GM23338 (cell line): Measurements from ENCODE around the gene ERN1. TPM values are rescaled to one million over a fixed set of nuclear protein-coding genes. Genes with fewer than 3 reads are reported as not detected.

Experiments used
- ATAC-seq: fragments of 200-7000 bp; cut with Tn5 transposase; 3 replicates; pipeline ENCODE4 v1.9.1; 2020
- DNase-seq: peaks from one replicate; pipeline ENCODE4 v3.0.0-alpha.2; 2015; ENCODE audit warnings: low spot score
- H2AFZ ChIP-seq: fragments of 200-600 bp; sonication (generic); 2 replicates; pipeline ENCODE4 v1.8.0; 2016; ENCODE audit warnings: antibody characterized with exemption, mild to moderate bottlenecking, moderate library complexity
- H3F3A ChIP-seq: fragments of 200-600 bp; sonication (generic); replicated peaks from 2 replicates; pipeline ENCODE4 v1.8.0; 2017; ENCODE audit warnings: antibody characterized with exemption, mixed run types, low read depth
- H3K27ac ChIP-seq: fragments of 200-600 bp; sonication (generic); 2 replicates; pipeline ENCODE4 v1.6.1; 2016; ENCODE audit warnings: low read depth
- H3K27me3 ChIP-seq: fragments of 200-600 bp; sonication (generic); 2 replicates; pipeline ENCODE4 v1.8.0; 2016; ENCODE audit warnings: mild to moderate bottlenecking, mixed run types, moderate library complexity; ENCODE audit not compliant: insufficient read depth
- H3K36me3 ChIP-seq: fragments of 200-600 bp; sonication (generic); 2 replicates; pipeline ENCODE4 v1.8.0; 2016; ENCODE audit warnings: mild to moderate bottlenecking; ENCODE audit not compliant: insufficient read depth
- H3K4me1 ChIP-seq: fragments of 200-600 bp; sonication (generic); 2 replicates; pipeline ENCODE4 v1.8.0; 2016; ENCODE audit warnings: mild to moderate bottlenecking, moderate library complexity; ENCODE audit not compliant: insufficient read depth
- H3K4me2 ChIP-seq: fragments of 200-600 bp; sonication (generic); 2 replicates; pipeline ENCODE4 v1.7.1; 2017; ENCODE audit warnings: mixed run types
- H3K4me3 ChIP-seq: fragments of 200-600 bp; sonication (generic); 2 replicates; pipeline ENCODE4 v1.6.1; 2016; ENCODE audit warnings: mixed run types
- H3K79me2 ChIP-seq: fragments of 200-600 bp; sonication (generic); replicated peaks from 2 replicates; pipeline ENCODE4 v1.8.0; 2017; ENCODE audit warnings: mild to moderate bottlenecking; ENCODE audit not compliant: insufficient read depth
- H3K9me2 ChIP-seq: fragments of 200-600 bp; sonication (generic); 2 replicates; pipeline ENCODE4 v1.8.0; 2017; ENCODE audit not compliant: insufficient read depth
- H4K20me1 ChIP-seq: fragments of 200-600 bp; sonication (generic); replicated peaks from 2 replicates; pipeline ENCODE4 v1.8.0; 2017; ENCODE audit warnings: mild to moderate bottlenecking; ENCODE audit not compliant: insufficient read depth
- H3K27ac Mint-ChIP-seq: 2 replicates; pipeline ENCODE4 v1.8.0; 2020; ENCODE audit warnings: inconsistent platforms, mild to moderate bottlenecking, moderate library complexity, mixed read lengths
- H3K27me3 Mint-ChIP-seq: 3 replicates; pipeline ENCODE4 v1.8.0; 2022; ENCODE audit warnings: low read depth, mild to moderate bottlenecking, moderate library complexity, mixed read lengths, inconsistent platforms; ENCODE audit not compliant: insufficient read depth, poor library complexity
- H3K36me3 Mint-ChIP-seq: 3 replicates; pipeline ENCODE4 v1.8.0; 2021; ENCODE audit warnings: low read depth, mild to moderate bottlenecking, inconsistent platforms, moderate library complexity, mixed read lengths
- H3K4me1 Mint-ChIP-seq: 3 replicates; pipeline ENCODE4 v1.8.0; 2020; ENCODE audit warnings: mild to moderate bottlenecking, inconsistent platforms, mixed read lengths
- H3K4me3 Mint-ChIP-seq: 3 replicates; pipeline ENCODE4 v1.8.0; 2021; ENCODE audit warnings: moderate library complexity, mild to moderate bottlenecking, inconsistent platforms, mixed read lengths
- H3K9me3 Mint-ChIP-seq: 3 replicates; pipeline ENCODE4 v1.8.0; 2020; ENCODE audit warnings: moderate library complexity, mild to moderate bottlenecking, inconsistent platforms, mixed read lengths
- CREB1 ChIP-seq: fragments of 250-450 bp; sonication (Bioruptor Pico); IDR thresholded peaks from 2 replicates; pipeline ENCODE4 v1.5.0; 2020; ENCODE audit warnings: low read depth, mild to moderate bottlenecking, moderate library complexity
- EZH2phosphoT487 ChIP-seq: fragments of 200-600 bp; sonication (generic); IDR thresholded peaks from one replicate; pipeline ENCODE4 v1.8.1; 2018; ENCODE audit warnings: antibody characterized with exemption; ENCODE audit not compliant: unreplicated experiment
- NANOG ChIP-seq: IDR thresholded peaks from 2 replicates; pipeline ENCODE4 v1.6.1; 2016; ENCODE audit warnings: antibody characterized with exemption, borderline replicate concordance
- POLR2AphosphoS5 ChIP-seq: IDR thresholded peaks from 2 replicates; pipeline ENCODE4 v1.6.1; 2016; ENCODE audit warnings: antibody characterized with exemption, low read depth
- STAT1 ChIP-seq: IDR thresholded peaks from one replicate; pipeline ENCODE4 v1.6.1; 2016; ENCODE audit warnings: antibody characterized with exemption; ENCODE audit not compliant: unreplicated experiment
- polyA plus RNA-seq: library from polyadenylated mRNA; unstranded; fragments of >200 nt; fragmentation: Nextera tagmentation; extraction: Ambion mirVana; gene quantifications from 2 replicates; pipeline ENCODE4 v1.2.1, GENCODE V29; 2016
- total RNA-seq: library from RNA; depleted of rRNA; stranded (reverse); fragments of >200 nt; shearing (Covaris generic); gene quantifications from 2 replicates; pipeline ENCODE4 v1.2.3, GENCODE V29; 2014
- TF ChIP-seq, protein P1 (sequence below): IDR thresholded peaks from 2 replicates; pipeline ENCODE4 v1.6.1; 2016; ENCODE audit warnings: antibody characterized with exemption
- TF ChIP-seq, protein P2 (sequence below): IDR thresholded peaks from one replicate; pipeline ENCODE4 v1.6.1; 2018; ENCODE audit warnings: antibody characterized with exemption; ENCODE audit not compliant: unreplicated experiment
- TF ChIP-seq, protein P3 (sequence below): fragments of 250-450 bp; sonication (Bioruptor Pico); IDR thresholded peaks from 2 replicates; pipeline ENCODE4 v1.5.0; 2020; ENCODE audit warnings: mild to moderate bottlenecking, moderate library complexity

ERN1 gene
- total and polyA plus RNA-seq, 2 experiments from 2014 or later: 5.9 to 7.5 TPM

DNA sequence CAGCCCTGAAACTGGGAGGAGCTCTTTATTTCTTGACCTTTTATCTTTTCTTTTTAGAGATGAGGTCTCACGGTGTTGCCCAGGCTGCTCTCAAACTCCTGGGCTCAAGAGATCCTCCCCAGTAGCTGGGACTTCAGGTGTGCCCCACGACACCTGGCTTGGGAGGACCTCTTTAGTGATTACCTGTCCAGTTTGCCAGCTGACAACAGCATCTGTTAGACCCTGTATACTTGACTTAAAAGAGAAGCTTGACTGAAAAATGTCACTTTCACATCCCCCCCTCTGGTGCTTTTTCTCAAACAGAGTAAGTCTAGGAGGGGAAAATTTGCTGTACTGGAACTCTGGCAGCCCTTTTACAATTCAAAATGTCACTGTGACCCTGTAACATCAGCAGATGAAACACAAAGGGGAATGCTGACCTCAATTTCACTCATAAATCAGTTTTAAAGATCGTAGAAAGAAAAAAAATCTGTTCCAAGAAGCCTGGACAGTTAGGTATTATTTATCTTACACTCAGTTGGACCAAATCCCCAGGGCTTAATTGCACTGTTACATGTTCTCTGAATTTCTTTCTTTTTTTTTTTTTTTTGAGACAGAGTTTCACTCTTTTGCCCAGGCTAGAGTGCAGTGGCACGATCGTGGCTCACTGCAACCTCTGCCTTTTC, 1.8 kb upstream of the ERN1 start:
- peaks cover 4% of the 10 kb centered on the region; the same call in 1 of the 2 replicates for H3F3A ChIP-seq
- peaks cover 5% of the 10 kb centered on the region; the same call in 1 of the 2 replicates for H3K79me2 ChIP-seq
- H3K27ac ChIP-seq: no peak overlapping the region
- H3K4me1 ChIP-seq: peaks cover 16% of the 10 kb centered on the region
- H3K27ac Mint-ChIP-seq: no peak overlapping the region
- peaks cover 30% of the 10 kb centered on the region for H3K27me3 ChIP-seq
- no peaks in the 10 kb centered on the region for H3K9me3 Mint-ChIP-seq
- H2AFZ ChIP-seq: no peak overlapping the region
- TF ChIP-seq POLR2AphosphoS5: no peak
- TF ChIP-seq, protein P1, sequence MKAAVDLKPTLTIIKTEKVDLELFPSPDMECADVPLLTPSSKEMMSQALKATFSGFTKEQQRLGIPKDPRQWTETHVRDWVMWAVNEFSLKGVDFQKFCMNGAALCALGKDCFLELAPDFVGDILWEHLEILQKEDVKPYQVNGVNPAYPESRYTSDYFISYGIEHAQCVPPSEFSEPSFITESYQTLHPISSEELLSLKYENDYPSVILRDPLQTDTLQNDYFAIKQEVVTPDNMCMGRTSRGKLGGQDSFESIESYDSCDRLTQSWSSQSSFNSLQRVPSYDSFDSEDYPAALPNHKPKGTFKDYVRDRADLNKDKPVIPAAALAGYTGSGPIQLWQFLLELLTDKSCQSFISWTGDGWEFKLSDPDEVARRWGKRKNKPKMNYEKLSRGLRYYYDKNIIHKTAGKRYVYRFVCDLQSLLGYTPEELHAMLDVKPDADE: no peak
- TF ChIP-seq NANOG: no peak
- TF ChIP-seq STAT1: no peak
- TF ChIP-seq EZH2phosphoT487: no peak
- no peak overlapping the region for H3K4me3 Mint-ChIP-seq
- H3K36me3 ChIP-seq: no peaks in the 10 kb centered on the region
- H4K20me1 ChIP-seq: peaks cover 8% of the 10 kb centered on the region; the same call in 1 of the 2 replicates
- ATAC-seq (no peak), DNase-seq (no peak)
- peaks cover 9% of the 10 kb centered on the region for H3K4me1 Mint-ChIP-seq
- H3K27me3 Mint-ChIP-seq: peaks cover 18% of the 10 kb centered on the region
- no peak overlapping the region for H3K4me2 ChIP-seq
- no peak overlapping the region for H3K4me3 ChIP-seq
- no peaks in the 10 kb centered on the region for H3K9me2 ChIP-seq
- H3K36me3 Mint-ChIP-seq: peaks cover 2% of the 10 kb centered on the region; the same call in 1 of the 3 replicates

DNA sequence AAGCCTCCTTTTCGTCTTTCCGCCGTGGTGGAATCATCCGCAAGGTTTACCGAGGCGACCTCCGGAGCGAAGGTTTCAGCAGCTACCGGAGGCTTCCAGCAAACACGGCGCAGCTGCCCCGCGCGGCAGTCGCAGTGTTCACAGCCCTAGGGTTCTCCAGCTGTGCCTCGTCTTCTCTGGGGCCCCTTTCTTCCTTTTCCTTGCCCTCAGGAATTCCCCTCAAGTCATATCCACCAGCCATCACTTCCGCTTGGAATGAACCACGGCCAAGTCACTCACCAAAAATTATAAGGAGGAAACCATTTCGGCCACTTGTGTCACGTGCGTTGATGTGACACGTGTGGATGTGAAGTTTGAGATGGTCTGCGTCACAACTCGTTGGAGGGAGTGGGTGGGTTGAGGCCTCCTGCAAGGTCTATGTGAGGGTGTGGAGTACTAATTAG, 636 bp upstream of the ERN1 start:
- Mint-ChIP-seq H3K27ac (no peak overlapping the region), H3K9me3 (no peaks in the 10 kb centered on the region), H3K27me3 (peaks cover 18% of the 10 kb centered on the region), H3K4me3 (peak overlapping the region; percentile 74), H3K4me1 (peaks cover 9% of the 10 kb centered on the region), H3K36me3 (peaks cover 2% of the 10 kb centered on the region; the same call in 1 of the 3 replicates)
- H3F3A ChIP-seq: peaks cover 4% of the 10 kb centered on the region; the same call in 1 of the 2 replicates
- H3K27me3 ChIP-seq: peaks cover 30% of the 10 kb centered on the region
- H3K36me3 ChIP-seq: no peaks in the 10 kb centered on the region
- peak overlapping the region; percentile 91 for H3K4me2 ChIP-seq
- peak; percentile 47 for ATAC-seq
- peaks cover 8% of the 10 kb centered on the region; the same call in 1 of the 2 replicates for H4K20me1 ChIP-seq
- peak overlapping the region; percentile 84 for H3K4me3 ChIP-seq
- no peaks in the 10 kb centered on the region for H3K9me2 ChIP-seq
- H3K4me1 ChIP-seq: peaks cover 16% of the 10 kb centered on the region
- H3K27ac ChIP-seq: no peak overlapping the region
- DNase-seq: no peak
- H2AFZ ChIP-seq: peak overlapping the region; percentile 94
- peaks cover 8% of the 10 kb centered on the region; the same call in 1 of the 2 replicates for H3K79me2 ChIP-seq
- TF ChIP-seq, protein P1: no peak
- no peak for TF ChIP-seq EZH2phosphoT487
- TF ChIP-seq, protein P2, sequence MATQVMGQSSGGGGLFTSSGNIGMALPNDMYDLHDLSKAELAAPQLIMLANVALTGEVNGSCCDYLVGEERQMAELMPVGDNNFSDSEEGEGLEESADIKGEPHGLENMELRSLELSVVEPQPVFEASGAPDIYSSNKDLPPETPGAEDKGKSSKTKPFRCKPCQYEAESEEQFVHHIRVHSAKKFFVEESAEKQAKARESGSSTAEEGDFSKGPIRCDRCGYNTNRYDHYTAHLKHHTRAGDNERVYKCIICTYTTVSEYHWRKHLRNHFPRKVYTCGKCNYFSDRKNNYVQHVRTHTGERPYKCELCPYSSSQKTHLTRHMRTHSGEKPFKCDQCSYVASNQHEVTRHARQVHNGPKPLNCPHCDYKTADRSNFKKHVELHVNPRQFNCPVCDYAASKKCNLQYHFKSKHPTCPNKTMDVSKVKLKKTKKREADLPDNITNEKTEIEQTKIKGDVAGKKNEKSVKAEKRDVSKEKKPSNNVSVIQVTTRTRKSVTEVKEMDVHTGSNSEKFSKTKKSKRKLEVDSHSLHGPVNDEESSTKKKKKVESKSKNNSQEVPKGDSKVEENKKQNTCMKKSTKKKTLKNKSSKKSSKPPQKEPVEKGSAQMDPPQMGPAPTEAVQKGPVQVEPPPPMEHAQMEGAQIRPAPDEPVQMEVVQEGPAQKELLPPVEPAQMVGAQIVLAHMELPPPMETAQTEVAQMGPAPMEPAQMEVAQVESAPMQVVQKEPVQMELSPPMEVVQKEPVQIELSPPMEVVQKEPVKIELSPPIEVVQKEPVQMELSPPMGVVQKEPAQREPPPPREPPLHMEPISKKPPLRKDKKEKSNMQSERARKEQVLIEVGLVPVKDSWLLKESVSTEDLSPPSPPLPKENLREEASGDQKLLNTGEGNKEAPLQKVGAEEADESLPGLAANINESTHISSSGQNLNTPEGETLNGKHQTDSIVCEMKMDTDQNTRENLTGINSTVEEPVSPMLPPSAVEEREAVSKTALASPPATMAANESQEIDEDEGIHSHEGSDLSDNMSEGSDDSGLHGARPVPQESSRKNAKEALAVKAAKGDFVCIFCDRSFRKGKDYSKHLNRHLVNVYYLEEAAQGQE: no peak
- no peak for TF ChIP-seq CREB1
- no peak for TF ChIP-seq NANOG
- TF ChIP-seq, protein P3, sequence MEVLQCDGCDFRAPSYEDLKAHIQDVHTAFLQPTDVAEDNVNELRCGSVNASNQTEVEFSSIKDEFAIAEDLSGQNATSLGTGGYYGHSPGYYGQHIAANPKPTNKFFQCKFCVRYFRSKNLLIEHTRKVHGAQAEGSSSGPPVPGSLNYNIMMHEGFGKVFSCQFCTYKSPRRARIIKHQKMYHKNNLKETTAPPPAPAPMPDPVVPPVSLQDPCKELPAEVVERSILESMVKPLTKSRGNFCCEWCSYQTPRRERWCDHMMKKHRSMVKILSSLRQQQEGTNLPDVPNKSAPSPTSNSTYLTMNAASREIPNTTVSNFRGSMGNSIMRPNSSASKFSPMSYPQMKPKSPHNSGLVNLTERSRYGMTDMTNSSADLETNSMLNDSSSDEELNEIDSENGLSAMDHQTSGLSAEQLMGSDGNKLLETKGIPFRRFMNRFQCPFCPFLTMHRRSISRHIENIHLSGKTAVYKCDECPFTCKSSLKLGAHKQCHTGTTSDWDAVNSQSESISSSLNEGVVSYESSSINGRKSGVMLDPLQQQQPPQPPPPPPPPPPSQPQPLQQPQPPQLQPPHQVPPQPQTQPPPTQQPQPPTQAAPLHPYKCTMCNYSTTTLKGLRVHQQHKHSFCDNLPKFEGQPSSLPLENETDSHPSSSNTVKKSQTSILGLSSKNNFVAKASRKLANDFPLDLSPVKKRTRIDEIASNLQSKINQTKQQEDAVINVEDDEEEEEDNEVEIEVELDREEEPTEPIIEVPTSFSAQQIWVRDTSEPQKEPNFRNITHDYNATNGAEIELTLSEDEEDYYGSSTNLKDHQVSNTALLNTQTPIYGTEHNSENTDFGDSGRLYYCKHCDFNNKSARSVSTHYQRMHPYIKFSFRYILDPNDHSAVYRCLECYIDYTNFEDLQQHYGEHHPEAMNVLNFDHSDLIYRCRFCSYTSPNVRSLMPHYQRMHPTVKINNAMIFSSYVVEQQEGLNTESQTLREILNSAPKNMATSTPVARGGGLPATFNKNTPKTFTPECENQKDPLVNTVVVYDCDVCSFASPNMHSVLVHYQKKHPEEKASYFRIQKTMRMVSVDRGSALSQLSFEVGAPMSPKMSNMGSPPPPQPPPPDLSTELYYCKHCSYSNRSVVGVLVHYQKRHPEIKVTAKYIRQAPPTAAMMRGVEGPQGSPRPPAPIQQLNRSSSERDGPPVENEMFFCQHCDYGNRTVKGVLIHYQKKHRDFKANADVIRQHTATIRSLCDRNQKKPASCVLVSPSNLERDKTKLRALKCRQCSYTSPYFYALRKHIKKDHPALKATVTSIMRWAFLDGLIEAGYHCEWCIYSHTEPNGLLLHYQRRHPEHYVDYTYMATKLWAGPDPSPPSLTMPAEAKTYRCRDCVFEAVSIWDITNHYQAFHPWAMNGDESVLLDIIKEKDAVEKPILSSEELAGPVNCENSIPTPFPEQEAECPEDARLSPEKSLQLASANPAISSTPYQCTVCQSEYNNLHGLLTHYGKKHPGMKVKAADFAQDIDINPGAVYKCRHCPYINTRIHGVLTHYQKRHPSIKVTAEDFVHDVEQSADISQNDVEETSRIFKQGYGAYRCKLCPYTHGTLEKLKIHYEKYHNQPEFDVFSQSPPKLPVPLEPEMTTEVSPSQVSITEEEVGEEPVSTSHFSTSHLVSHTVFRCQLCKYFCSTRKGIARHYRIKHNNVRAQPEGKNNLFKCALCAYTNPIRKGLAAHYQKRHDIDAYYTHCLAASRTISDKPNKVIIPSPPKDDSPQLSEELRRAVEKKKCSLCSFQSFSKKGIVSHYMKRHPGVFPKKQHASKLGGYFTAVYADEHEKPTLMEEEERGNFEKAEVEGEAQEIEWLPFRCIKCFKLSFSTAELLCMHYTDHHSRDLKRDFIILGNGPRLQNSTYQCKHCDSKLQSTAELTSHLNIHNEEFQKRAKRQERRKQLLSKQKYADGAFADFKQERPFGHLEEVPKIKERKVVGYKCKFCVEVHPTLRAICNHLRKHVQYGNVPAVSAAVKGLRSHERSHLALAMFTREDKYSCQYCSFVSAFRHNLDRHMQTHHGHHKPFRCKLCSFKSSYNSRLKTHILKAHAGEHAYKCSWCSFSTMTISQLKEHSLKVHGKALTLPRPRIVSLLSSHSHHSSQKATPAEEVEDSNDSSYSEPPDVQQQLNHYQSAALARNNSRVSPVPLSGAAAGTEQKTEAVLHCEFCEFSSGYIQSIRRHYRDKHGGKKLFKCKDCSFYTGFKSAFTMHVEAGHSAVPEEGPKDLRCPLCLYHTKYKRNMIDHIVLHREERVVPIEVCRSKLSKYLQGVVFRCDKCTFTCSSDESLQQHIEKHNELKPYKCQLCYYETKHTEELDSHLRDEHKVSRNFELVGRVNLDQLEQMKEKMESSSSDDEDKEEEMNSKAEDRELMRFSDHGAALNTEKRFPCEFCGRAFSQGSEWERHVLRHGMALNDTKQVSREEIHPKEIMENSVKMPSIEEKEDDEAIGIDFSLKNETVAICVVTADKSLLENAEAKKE (CRISPR knock-in tag): no peak
